Breast epithelium (tissue), 3 donors: ENCODE results near the gene PLPP7.

Experiments
- CTCF ChIP-seq, 3 donors: fragments of 450-650 bp; IDR thresholded peaks; one replicate each; pipeline ENCODE4 v1.5.1; 2016 to 2017; ENCODE audit warnings: antibody characterized with exemption in 3 of 3, mild to moderate bottlenecking in 3 of 3, moderate library complexity in 3 of 3
- POLR2A ChIP-seq: fragments of 450-650 bp; IDR thresholded peaks from one replicate; pipeline ENCODE4 v1.6.1; 2016; ENCODE audit warnings: antibody characterized with exemption, mild to moderate bottlenecking, moderate library complexity
- POLR2AphosphoS5 ChIP-seq, 3 donors: sonication (generic); formaldehyde crosslinking; IDR thresholded peaks; one replicate each; pipeline ENCODE4 v1.6.1; 2017; ENCODE audit warnings: antibody characterized with exemption in 3 of 3

- no peak for TF ChIP-seq CTCF (IDR thresholded peaks at IDR 0.05)
- TF ChIP-seq POLR2A: no peak
- no peak for TF ChIP-seq POLR2AphosphoS5 (IDR thresholded peaks at IDR 0.05)
These were observed 8.8 kb downstream of the PLPP7 start for GRCh38 chr9:131298341-131298740.
